Stimulated activated CD4-positive, alpha-beta T cell treated with anti-CD3 and anti-CD28 coated beads, Interleukin-12 subunit alpha, Interleukin-12 subunit beta, amount 100 ng/mL, for 48 hours (primary cell): Measurements from ENCODE around the gene EMILIN1.

Source experiments
- DNase-seq, 3 donors: peaks; one replicate each; pipeline ENCODE4 v3.0.0-alpha.2; 2020; ENCODE audit warnings: low read depth in 2 of 3, low spot score in 1 of 3

EMILIN1 gene

GRCh38 chr2:27078267-27079194 is at the start of gene EMILIN1:
TSS of gene EMILIN1 (plus strand) at chr2:27078615. CDS start at chr2:27079066, 451 bp downstream.
- no peak for DNase-seq

DNA sequence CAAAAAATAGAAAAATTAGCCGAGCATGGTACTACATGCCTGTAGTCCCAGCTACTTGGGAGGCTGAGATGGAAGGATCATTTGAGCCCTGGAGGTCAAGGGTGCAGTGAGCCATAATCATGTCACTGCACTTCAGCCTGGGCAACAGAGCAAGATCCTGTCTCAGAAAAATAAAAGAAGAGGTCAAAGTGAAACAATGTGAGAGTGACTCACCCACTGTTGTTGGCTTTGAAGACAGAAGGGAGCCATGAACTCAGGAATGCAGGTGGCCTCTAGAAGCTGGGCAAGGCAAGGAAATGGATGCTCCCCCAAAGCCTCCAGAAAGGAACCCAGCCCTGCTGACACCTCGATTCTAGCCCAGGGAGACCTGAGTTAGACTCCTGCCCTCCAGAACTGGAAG is 49.4 kb upstream of the EMILIN1 start:
- DNase-seq: no peak

- peak; percentile 59 to 80 (median 72) for DNase-seq
Observed at GRCh38 chr2:27032495-27033252, 45.7 kb upstream of the EMILIN1 start, which contains the start of gene TMEM214. TSS of gene TMEM214 (plus strand) at chr2:27032965. CDS start at chr2:27033016, 51 bp downstream.

GRCh38 chr2:27033253-27033852 is 45.1 kb upstream of the EMILIN1 start:
- DNase-seq: no peak

- DNase-seq: no peak
Observed at GRCh38 chr2:27038012-27038411, 40.4 kb upstream of the EMILIN1 start.

- DNase-seq: no peak
Observed at GRCh38 chr2:27038631-27039339, 39.6 kb upstream of the EMILIN1 start.

GRCh38 chr2:27039426-27039825 is 39.0 kb upstream of the EMILIN1 start:
- DNase-seq: no peak

DNA sequence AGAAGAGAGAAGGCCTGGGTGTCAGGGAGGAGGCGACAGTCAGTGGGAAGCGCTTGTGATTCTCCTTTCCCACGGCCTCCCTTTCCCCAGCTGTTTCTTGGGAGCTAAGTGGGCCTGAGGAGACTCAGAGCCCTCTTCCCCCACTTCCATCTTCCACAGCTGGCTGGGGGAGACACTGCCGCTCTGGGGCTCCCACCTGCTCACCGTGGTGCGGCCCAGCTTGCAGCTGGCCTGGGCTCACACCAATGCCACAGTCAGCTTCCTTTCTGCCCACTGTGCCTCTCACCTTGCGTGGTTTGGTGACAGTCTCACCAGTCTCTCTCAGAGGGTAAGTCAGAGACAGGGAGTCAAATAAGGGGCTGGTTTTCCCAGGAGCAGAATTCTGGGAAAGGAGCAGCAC is 38.5 kb upstream of the EMILIN1 start:
- DNase-seq: no peak

- DNase-seq: no peak
Observed at GRCh38 chr2:27040282-27040681, 38.1 kb upstream of the EMILIN1 start.

DNA sequence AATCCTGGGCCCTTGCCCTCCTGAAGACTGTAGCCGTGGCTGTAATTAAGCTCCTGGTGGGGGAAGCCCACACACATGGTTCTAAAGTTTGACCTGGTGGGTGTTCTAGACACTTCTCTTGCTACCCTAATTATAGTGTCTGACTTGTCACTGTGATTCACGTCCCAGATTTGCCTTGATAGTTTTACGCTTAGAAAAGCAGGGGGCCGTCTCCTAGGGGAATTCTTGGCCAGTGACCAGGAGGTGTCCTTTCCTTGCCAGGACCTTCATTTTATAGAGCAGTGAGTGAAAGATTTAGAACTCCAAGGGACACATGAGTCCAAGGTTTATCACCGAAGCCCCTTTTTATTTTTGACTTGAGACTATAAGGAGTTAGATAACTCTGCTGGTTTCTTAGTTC is 36.7 kb upstream of the EMILIN1 start:
- DNase-seq: no peak

GRCh38 chr2:27042159-27042661 is 36.2 kb upstream of the EMILIN1 start:
- DNase-seq: no peak

DNA sequence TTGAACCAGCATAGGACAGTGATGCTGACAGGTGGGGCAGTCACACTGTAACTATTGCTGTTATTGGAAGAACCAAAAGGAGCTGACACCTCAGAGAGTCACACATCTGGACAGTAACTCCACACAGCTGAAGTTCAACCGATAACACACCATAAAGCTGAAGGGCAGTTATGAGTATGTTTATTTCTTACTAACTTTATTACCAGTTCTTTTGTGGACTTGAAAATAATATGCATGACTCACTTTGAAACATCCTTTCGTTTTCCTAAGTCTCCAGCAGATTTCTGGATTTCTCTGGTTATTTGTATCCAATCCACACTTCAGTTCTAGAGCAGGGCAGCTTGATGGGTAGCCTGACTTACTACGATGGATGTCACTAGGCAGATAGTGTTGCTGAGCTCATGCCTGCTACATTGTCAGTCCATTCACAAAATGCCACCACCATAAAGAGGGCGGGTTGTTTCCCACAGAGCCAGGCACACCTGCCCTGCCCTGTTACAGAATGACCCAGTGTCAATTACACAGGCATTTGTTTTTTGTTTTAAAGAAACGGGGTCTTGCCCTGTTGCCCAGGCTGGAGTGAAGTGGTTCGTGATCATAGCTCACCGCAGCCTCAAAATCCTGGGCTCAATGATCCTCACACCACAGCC is 35.3 kb upstream of the EMILIN1 start:
- no peak for DNase-seq

- peak; percentile 44 to 66 (median 47) for DNase-seq
Observed at GRCh38 chr2:27049422-27050280, 28.8 kb upstream of the EMILIN1 start.

DNA sequence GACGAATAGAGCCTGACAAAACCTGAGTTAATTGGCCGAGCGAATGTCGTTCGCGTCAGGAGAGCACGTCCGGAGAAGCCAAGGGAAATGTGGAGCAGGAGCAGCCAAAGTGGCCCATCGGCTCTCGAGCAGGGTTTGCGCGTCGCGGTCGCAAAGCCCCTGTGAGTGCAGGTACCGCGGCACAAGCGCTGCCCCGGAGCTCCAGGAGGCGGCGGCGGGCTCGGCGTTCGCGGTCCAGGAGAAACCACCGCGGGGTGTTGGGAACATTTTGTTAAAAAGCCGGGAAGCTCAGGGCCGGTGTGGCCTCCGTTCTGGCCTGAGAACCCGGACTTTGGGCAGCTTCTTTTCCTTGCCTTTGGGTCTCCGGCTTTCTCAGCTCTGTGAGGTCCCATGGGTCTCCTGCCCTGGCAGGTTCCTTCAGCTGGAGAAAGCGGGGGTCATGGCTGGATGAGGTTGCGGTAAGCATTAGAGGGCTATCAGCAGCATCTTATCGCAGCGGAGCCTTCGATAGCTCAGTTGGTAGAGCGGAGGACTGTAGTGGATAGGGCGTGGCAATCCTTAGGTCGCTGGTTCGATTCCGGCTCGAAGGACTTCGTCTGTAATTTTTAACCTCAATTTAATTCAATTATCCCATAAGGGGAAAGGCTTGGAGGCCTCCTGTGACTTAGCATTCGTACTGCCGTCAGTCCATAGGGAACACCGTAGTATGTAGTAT is 28.0 kb upstream of the EMILIN1 start:
- DNase-seq: peak; percentile 81 to 99 (median 92)

DNA sequence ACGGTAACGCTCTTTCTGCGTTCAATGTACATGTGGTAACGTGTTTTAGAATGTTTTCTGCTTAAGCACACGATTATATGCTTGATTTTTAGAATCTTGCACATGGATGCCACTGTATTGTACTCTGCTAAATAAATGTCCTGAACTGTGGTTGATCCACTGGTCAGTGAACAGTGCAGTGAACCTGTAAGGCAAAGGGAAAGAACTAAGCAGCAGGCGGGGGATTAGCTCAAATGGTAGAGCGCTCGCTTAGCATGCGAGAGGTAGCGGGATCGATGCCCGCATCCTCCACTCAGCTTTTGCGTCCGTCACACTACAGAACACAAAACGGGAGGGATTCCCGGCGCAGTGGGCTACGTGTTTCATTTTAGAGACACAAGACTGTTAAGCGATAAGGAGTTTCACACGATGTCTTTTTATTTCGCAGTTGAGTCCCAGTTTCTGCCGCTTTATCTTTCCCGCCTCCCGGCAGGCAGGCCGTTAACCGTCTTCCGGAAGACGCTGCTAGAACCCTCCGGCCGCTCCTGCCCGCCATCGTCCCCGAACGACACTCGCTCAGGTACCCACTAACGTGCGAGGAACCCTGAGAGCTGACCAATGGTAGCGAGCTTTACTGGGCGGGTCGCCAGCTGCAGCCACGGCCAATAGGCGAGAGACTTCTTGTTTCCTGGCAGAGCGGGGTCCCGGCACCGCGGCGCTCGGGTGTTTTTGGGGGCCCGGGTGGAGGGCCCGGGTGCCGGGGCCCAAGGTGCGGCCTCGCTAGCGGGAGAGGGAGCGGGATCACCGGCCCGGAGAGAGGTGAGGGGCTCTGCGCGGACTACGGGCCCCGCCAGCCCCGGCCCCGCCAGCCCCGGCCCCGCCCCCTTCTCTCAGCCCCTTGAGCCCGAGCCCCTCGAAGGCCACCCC is 27.2 kb upstream of the EMILIN1 start, which contains the start of gene AGBL5:
Gene AGBL5, plus strand, starts transcription at position 673 of the 906 bp plus-strand sequence. CDS start 1,291 bp downstream, outside the sequence.
- peak; percentile 92 to 95 (median 92) for DNase-seq

DNA sequence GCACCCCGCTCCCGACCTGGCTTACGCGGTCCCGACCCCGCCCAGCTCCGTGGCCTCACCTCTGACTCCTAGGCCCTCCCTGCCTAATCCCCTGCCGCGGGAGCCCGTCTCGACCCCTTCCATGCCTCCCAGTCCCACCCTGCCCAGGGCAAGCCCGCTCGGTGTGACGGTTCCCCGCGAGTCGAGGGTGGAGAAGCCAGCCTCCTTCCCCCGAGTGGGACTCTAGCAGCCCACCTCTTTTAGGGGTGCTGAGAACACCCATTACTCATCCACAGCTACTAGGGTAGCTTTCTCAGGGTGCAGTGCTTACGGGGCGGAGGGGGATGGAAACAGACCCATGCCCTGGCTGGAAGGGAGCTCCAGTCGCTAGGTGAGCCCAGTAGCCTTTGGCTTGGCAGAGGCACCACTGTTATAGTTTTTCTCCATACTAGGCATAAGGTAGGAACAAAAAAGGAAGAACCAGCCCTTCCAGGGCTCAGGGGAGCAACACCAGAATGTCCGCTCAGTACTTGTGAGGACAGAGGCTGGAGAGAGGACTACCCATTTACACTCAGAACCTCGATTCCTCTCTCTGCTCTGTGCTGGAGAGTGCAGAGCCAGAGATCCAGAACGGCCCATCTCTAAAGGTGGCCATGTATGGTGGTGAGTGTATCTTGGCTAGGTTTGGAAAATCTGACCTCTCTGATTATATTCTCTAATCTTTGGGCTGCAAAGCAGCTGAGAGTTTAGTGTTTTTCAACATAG is 26.3 kb upstream of the EMILIN1 start:
- DNase-seq: no peak

GRCh38 chr2:27053321-27053720 is 25.1 kb upstream of the EMILIN1 start:
- DNase-seq: no peak
